ENCODE data around the gene MAOA. TPM values are rescaled to one million over a fixed set of nuclear protein-coding genes. Genes with fewer than 3 reads are reported as not detected.

MAOA gene
- total and polyA plus RNA-seq, 2 donors (not counting 1 experiment from before 2014, with no cell fraction given), result 0.05 TPM; not detected in 1

GRCh38 chrX:43655151-43656004, 721 bp upstream of the MAOA start:
- peak overlapping the region; percentile 90 for H3K4me2 ChIP-seq (replicated peaks; ENCODE audit: low read depth, low read length, poor library complexity, severe bottlenecking)
- no peaks in the 10 kb centered on the region for H3K9me3 Mint-ChIP-seq (ENCODE audit: insufficient read depth)
- H3K9me3 ChIP-seq (ENCODE audit: control extremely low read depth in 1 of 3, control insufficient read depth in 2 of 3, insufficient read depth in 1 of 3, low read length in 2 of 3), result peaks cover 0 to 16% (median 0%) of the 10 kb centered on the region in 3 donors
- peaks cover 11% of the 10 kb centered on the region for H3K4me1 Mint-ChIP-seq
- no peak for ATAC-seq (ENCODE audit: low read depth)
- H2AFZ ChIP-seq (ENCODE audit: insufficient read depth, low read depth, low read length, poor library complexity, severe bottlenecking), result peak overlapping the region; percentile 89
- H3K27me3 ChIP-seq (replicated peaks in 1 of 4; ENCODE audit: control extremely low read depth in 1 of 4, control insufficient read depth in 3 of 4, insufficient read depth in 4 of 4, low read length in 3 of 4), result peaks cover 0 to 16% (median 6%) of the 10 kb centered on the region in 4 experiments
- WGBS (ENCODE audit: insufficient coverage), result 5% methylated on average over 26 of the region's 51 CpGs
- H3K9ac ChIP-seq (ENCODE audit: low read length), result peak overlapping the region; percentile 70
- H4K20me1 ChIP-seq (ENCODE audit: control insufficient read depth, insufficient read depth, low read length, poor library complexity, severe bottlenecking), result no peaks in the 10 kb centered on the region
- H3K36me3 ChIP-seq (replicated peaks in 1 of 2; ENCODE audit: control extremely low read depth in 1 of 2, control insufficient read depth in 1 of 2, extremely low read depth in 1 of 2, insufficient read depth in 2 of 2, low read length in 1 of 2), result no peaks in the 10 kb centered on the region
- TF ChIP-seq CTCF (IDR thresholded peaks at IDR 0.05) (peak; percentile 1), EZH2 (IDR thresholded peaks at IDR 0.05; ENCODE audit: borderline replicate concordance, insufficient read depth, low read depth, low read length, poor library complexity, severe bottlenecking) (no peak)
- no peaks in the 10 kb centered on the region for H3K79me2 ChIP-seq (ENCODE audit: control insufficient read depth, insufficient read depth, low read length)
- H3K4me3 ChIP-seq (ENCODE audit: control extremely low read depth in 1 of 5, extremely low read depth in 1 of 5, insufficient read depth in 1 of 5, low read depth in 2 of 5, low read length in 4 of 5), result peak overlapping the region; percentile 30 to 68 (median 59)
- H3K27me3 Mint-ChIP-seq, result peaks cover 3% of the 10 kb centered on the region
- DNase-seq, result peak; percentile 50
- intact Hi-C loops (cut with micrococcal nuclease), result no loop called here
- ChIA-PET CTCF (no interaction called here), POLR2A (no interaction called here)
- peak overlapping the region; percentile 61 for H3K27ac Mint-ChIP-seq
- no peak overlapping the region for H3K27ac ChIP-seq (ENCODE audit: low read length in 2 of 2)
- peak overlapping the region; percentile 95 for H3K4me3 Mint-ChIP-seq
- H3K4me1 ChIP-seq (ENCODE audit: control insufficient read depth in 2 of 2, insufficient read depth in 2 of 2, low read length in 2 of 2), result peaks cover 7 to 12% of the 10 kb centered on the region in 2 donors

GRCh38 chrX:43657671-43658070, 1.6 kb downstream of the MAOA start:
- no peak overlapping the region for H3K4me3 ChIP-seq (ENCODE audit: control extremely low read depth in 1 of 5, extremely low read depth in 1 of 5, insufficient read depth in 1 of 5, low read depth in 2 of 5, low read length in 4 of 5)
- TF ChIP-seq EZH2 (IDR thresholded peaks at IDR 0.05; ENCODE audit: borderline replicate concordance, insufficient read depth, low read depth, low read length, poor library complexity, severe bottlenecking), result no peak
- TF ChIP-seq CTCF (IDR thresholded peaks at IDR 0.05), result no peak
- no peak overlapping the region for H3K4me2 ChIP-seq (replicated peaks; ENCODE audit: low read depth, low read length, poor library complexity, severe bottlenecking)
- POLR2A ChIA-PET, result no interaction called here
- H3K36me3 ChIP-seq (replicated peaks in 1 of 2; ENCODE audit: control extremely low read depth in 1 of 2, control insufficient read depth in 1 of 2, extremely low read depth in 1 of 2, insufficient read depth in 2 of 2, low read length in 1 of 2), result no peaks in the 10 kb centered on the region
- no peaks in the 10 kb centered on the region for H3K79me2 ChIP-seq (ENCODE audit: control insufficient read depth, insufficient read depth, low read length)
- Mint-ChIP-seq H3K4me3 (no peak overlapping the region), H3K27ac (no peak overlapping the region), H3K27me3 (peaks cover 3% of the 10 kb centered on the region), H3K4me1 (peaks cover 11% of the 10 kb centered on the region), H3K9me3 (ENCODE audit: insufficient read depth) (no peaks in the 10 kb centered on the region)
- no CpG with 5 or more reads among the region's 1 CpG for WGBS (ENCODE audit: insufficient coverage)
- H3K9ac ChIP-seq (ENCODE audit: low read length), result no peak overlapping the region
- DNase-seq (no peak), ATAC-seq (ENCODE audit: low read depth) (no peak)
- H4K20me1 ChIP-seq (ENCODE audit: control insufficient read depth, insufficient read depth, low read length, poor library complexity, severe bottlenecking), result no peaks in the 10 kb centered on the region
- H3K9me3 ChIP-seq (ENCODE audit: control extremely low read depth in 1 of 3, control insufficient read depth in 2 of 3, insufficient read depth in 1 of 3, low read length in 2 of 3), result peaks cover 0 to 16% (median 0%) of the 10 kb centered on the region in 3 donors
- H3K27me3 ChIP-seq (replicated peaks in 1 of 4; ENCODE audit: control extremely low read depth in 1 of 4, control insufficient read depth in 3 of 4, insufficient read depth in 4 of 4, low read length in 3 of 4), result peaks cover 0 to 16% (median 6%) of the 10 kb centered on the region in 4 experiments
- no peak overlapping the region for H3K27ac ChIP-seq (ENCODE audit: low read length in 2 of 2)
- intact Hi-C loops (cut with micrococcal nuclease), result no loop called here
- H2AFZ ChIP-seq (ENCODE audit: insufficient read depth, low read depth, low read length, poor library complexity, severe bottlenecking), result no peak overlapping the region
- H3K4me1 ChIP-seq (ENCODE audit: control insufficient read depth in 2 of 2, insufficient read depth in 2 of 2, low read length in 2 of 2), result peaks cover 7 to 12% of the 10 kb centered on the region in 2 donors
- CTCF ChIA-PET, result no interaction called here
